GM21786 (cell line): ENCODE data around the gene MTUS2.
A peak's percentile ranks its signal among the peaks of the same experiment; 100 is the strongest.

Source experiments
- ATAC-seq: cut with Tn5 transposase; IDR thresholded peaks from one replicate; pipeline ENCODE4 v1.9.1; 2021; ENCODE audit not compliant: unreplicated experiment

The MTUS2 gene

GRCh38 chr13:29537736-29538651 lies 717.9 kb downstream of the MTUS2 start:
- ATAC-seq = no peak

GRCh38 chr13:29538652-29539040 lies 718.5 kb downstream of the MTUS2 start:
- no peak for ATAC-seq

- no peak for ATAC-seq
Measured at GRCh38 chr13:29539856-29540255, 719.7 kb downstream of the MTUS2 start.

- ATAC-seq = no peak
Measured at GRCh38 chr13:29540334-29540733, 720.2 kb downstream of the MTUS2 start.

GRCh38 chr13:29540799-29541198 lies 720.7 kb downstream of the MTUS2 start:
- no peak for ATAC-seq

- no peak for ATAC-seq
Measured at GRCh38 chr13:29541400-29541799, 721.3 kb downstream of the MTUS2 start.

- ATAC-seq = no peak
Measured at GRCh38 chr13:29542381-29542780, 722.2 kb downstream of the MTUS2 start.

GRCh38 chr13:29543230-29544215 lies 723.4 kb downstream of the MTUS2 start:
- ATAC-seq = peak; percentile 99

- ATAC-seq = no peak
Measured at GRCh38 chr13:29545988-29546387, 725.8 kb downstream of the MTUS2 start.

- no peak for ATAC-seq
Measured at GRCh38 chr13:29546662-29547061, 726.5 kb downstream of the MTUS2 start.

GRCh38 chr13:29547153-29547552 lies 727.0 kb downstream of the MTUS2 start:
- ATAC-seq = no peak

- ATAC-seq = no peak
Measured at GRCh38 chr13:29548722-29549121, 728.6 kb downstream of the MTUS2 start.

- no peak for ATAC-seq
Measured at GRCh38 chr13:29550430-29550988, 730.4 kb downstream of the MTUS2 start.

GRCh38 chr13:29551214-29551613 lies 731.1 kb downstream of the MTUS2 start:
- ATAC-seq = no peak
